Loucy (cell line): ENCODE measurements around the gene PPP1R12B.
"Not testable (repeated sequence)": the region's sequence is repeated elsewhere in the genome, so short reads cannot be mapped to it uniquely, and the experiment has no call there.

Experiments
- H2AFZ ChIP-seq: fragments of 200-600 bp; sonication (generic); 2 replicates; pipeline ENCODE4 v1.6.0; 2016; ENCODE audit warnings: antibody characterized with exemption, mild to moderate bottlenecking, low read length, moderate library complexity
- H3F3A ChIP-seq: fragments of 200-600 bp; 2 replicates; pipeline ENCODE4 v1.6.0; 2016; ENCODE audit warnings: antibody characterized with exemption, low read depth, mild to moderate bottlenecking
- H3K27me3 ChIP-seq: fragments of 200-600 bp; sonication (generic); 2 replicates; pipeline ENCODE4 v1.6.1; 2014; ENCODE audit warnings: low read length, mild to moderate bottlenecking; ENCODE audit not compliant: insufficient read depth, poor library complexity, severe bottlenecking
- H3K36me3 ChIP-seq: fragments of 200-600 bp; sonication (generic); 2 replicates; pipeline ENCODE4 v1.6.1; 2016; ENCODE audit warnings: low read length; ENCODE audit not compliant: insufficient read depth
- H3K4me1 ChIP-seq: fragments of 200-600 bp; sonication (generic); 2 replicates; pipeline ENCODE4 v1.5.1; 2014; ENCODE audit warnings: low read length, mild to moderate bottlenecking; ENCODE audit not compliant: insufficient read depth, poor library complexity, severe bottlenecking
- H3K4me2 ChIP-seq: fragments of 200-600 bp; sonication (generic); 2 replicates; pipeline ENCODE4 v1.6.0; 2014; ENCODE audit warnings: antibody characterized with exemption, low read length, low read depth, mild to moderate bottlenecking; ENCODE audit not compliant: poor library complexity, severe bottlenecking
- H3K4me3 ChIP-seq: fragments of 200-600 bp; sonication (generic); 2 replicates; pipeline ENCODE4 v1.5.1; 2014; ENCODE audit warnings: low read length, mild to moderate bottlenecking, mixed read lengths; ENCODE audit not compliant: poor library complexity, severe bottlenecking
- H3K79me2 ChIP-seq: fragments of 200-600 bp; sonication (generic); 2 replicates; pipeline ENCODE4 v1.6.1; 2014; ENCODE audit warnings: low read length; ENCODE audit not compliant: insufficient read depth
- H3K9ac ChIP-seq: fragments of 200-600 bp; sonication (generic); 2 replicates; pipeline ENCODE4 v1.6.0; 2014; ENCODE audit warnings: mild to moderate bottlenecking, low read depth, low read length, moderate library complexity; ENCODE audit not compliant: poor library complexity, severe bottlenecking
- H3K9me2 ChIP-seq: fragments of 200-600 bp; sonication (generic); replicated peaks from 2 replicates; pipeline ENCODE4 v1.6.1; 2016; ENCODE audit warnings: low read depth, low read length, mixed read lengths
- H3K9me3 ChIP-seq: fragments of 200-600 bp; sonication (generic); 2 replicates; pipeline ENCODE4 v1.6.1; 2014; ENCODE audit warnings: mild to moderate bottlenecking, antibody characterized with exemption, low read length, low read depth; ENCODE audit not compliant: insufficient read depth
- H4K20me1 ChIP-seq: fragments of 200-600 bp; sonication (generic); 2 replicates; pipeline ENCODE4 v1.6.0; 2014; ENCODE audit warnings: antibody characterized with exemption, low read length, mild to moderate bottlenecking; ENCODE audit not compliant: insufficient read depth, poor library complexity, severe bottlenecking
- EZH2phosphoT487 ChIP-seq: fragments of 200-600 bp; IDR thresholded peaks from 2 replicates; pipeline ENCODE4 v1.6.1; 2018; ENCODE audit warnings: antibody characterized with exemption, mild to moderate bottlenecking, moderate library complexity, borderline replicate concordance
- TF ChIP-seq, protein P1 (sequence below): fragments of 200-600 bp; sonication (generic); conservative IDR thresholded peaks from 2 replicates; pipeline ENCODE4 v1.5.1; 2014; ENCODE audit warnings: mild to moderate bottlenecking, antibody characterized with exemption, low read length

Gene PPP1R12B

DNA sequence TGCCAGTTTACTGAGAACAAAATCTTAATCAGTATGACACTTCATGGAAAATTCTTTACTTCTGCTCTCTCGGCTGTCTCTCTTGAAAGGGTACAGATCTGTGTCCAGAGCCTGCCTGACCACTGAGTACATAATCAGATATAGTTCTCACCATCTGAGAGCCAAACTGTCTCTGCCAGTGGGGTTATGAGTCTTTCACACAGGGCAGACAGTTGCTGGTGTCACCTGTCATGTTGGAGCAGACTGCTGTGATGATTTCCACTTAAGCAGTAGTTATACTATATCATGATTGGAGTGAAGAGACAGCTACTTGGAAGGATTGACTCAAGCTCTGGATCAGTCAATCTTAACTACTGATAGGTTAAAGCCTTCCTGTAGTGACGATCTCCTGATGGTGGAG is 58.9 kb downstream of the PPP1R12B start:
- H3K27me3 ChIP-seq, H2AFZ ChIP-seq, H3K4me1 ChIP-seq, H3K36me3 ChIP-seq, H3K9me2 ChIP-seq, H4K20me1 ChIP-seq, H3K79me2 ChIP-seq, H3K4me3 ChIP-seq, H3K9me3 ChIP-seq, H3F3A ChIP-seq, H3K4me2 ChIP-seq, H3K9ac ChIP-seq: not testable (repeated sequence)

DNA sequence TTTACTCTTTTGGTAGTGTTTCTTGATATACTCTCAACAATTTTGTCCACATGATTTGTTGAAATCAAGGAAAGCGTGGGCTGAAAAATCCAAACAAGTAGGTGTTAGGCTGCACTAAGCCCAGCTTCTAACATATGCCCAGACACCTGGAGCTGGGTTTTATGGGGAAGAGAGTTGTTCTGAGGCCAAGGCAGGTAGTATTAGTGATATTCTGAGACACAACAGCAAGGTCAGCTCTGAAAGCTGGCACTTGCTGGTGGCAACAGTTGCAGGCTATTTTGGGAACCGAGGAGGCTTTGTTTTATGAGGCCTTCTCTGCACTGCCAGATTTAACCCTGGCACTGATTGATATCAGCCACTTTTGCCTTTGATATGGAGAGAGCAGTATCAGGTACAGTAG is 61.8 kb downstream of the PPP1R12B start:
- not testable (repeated sequence) for H4K20me1 ChIP-seq, H3K27me3 ChIP-seq, H3K9me3 ChIP-seq, H2AFZ ChIP-seq, H3K4me3 ChIP-seq, H3K4me1 ChIP-seq, H3K36me3 ChIP-seq, H3K79me2 ChIP-seq, H3F3A ChIP-seq, H3K4me2 ChIP-seq, H3K9ac ChIP-seq, H3K9me2 ChIP-seq

DNA sequence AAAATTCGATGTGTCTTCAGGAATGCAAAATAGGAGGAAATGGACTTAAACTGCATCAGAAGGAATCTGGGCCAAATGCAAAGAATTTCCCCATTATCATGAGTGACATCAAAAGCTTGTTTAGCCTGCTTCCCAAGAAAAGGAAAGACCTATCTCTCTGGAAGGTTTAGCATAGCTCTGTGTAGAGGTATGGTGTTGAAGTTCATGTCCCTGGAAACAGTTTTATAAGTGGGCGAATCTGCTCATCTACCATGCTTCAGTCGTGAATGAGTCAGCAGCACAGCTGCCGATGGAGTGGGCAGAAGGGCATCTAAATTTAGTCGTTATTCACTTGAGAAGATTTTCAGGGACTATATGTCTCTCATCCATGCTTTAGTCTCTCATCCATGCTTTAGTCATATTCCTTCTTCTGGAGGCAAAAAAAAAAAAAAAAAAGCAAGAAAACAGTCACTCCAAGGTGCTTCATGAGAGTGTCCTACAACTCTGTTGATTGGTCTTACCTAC is 62.4 kb downstream of the PPP1R12B start:
- H3K9ac ChIP-seq, H3K79me2 ChIP-seq, H3K9me2 ChIP-seq, H2AFZ ChIP-seq, H3K27me3 ChIP-seq, H3K36me3 ChIP-seq, H3F3A ChIP-seq, H3K4me3 ChIP-seq, H3K9me3 ChIP-seq, H4K20me1 ChIP-seq, H3K4me1 ChIP-seq, H3K4me2 ChIP-seq: not testable (repeated sequence)

DNA sequence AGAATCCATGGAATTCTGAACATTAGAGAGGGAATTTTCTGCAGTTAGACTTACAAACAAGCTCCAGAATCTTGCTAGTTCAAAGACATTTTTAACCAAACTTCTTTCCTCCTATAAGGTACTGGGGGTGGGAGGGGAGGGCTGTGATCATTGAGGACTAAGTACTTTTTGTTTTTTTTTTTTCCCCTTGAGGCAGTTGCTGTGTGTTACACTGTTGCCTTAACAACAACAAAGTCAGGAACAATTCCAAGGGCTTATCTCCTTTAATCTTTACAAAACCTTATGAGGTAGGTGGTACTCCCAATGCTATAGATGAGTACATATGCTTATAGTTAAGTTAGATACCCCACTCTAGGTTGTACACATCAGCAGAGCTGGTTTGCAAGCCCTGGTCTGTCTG is 62.9 kb downstream of the PPP1R12B start:
- TF ChIP-seq EZH2phosphoT487 = no peak
- TF ChIP-seq, protein P1, sequence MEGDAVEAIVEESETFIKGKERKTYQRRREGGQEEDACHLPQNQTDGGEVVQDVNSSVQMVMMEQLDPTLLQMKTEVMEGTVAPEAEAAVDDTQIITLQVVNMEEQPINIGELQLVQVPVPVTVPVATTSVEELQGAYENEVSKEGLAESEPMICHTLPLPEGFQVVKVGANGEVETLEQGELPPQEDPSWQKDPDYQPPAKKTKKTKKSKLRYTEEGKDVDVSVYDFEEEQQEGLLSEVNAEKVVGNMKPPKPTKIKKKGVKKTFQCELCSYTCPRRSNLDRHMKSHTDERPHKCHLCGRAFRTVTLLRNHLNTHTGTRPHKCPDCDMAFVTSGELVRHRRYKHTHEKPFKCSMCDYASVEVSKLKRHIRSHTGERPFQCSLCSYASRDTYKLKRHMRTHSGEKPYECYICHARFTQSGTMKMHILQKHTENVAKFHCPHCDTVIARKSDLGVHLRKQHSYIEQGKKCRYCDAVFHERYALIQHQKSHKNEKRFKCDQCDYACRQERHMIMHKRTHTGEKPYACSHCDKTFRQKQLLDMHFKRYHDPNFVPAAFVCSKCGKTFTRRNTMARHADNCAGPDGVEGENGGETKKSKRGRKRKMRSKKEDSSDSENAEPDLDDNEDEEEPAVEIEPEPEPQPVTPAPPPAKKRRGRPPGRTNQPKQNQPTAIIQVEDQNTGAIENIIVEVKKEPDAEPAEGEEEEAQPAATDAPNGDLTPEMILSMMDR = no peak
- H3K9me2 ChIP-seq = no peaks in the 10 kb centered on the region
- H3K9ac ChIP-seq = no peak overlapping the region
- no peaks in the 10 kb centered on the region for H3K36me3 ChIP-seq
- no peak overlapping the region for H3K4me3 ChIP-seq
- no peaks in the 10 kb centered on the region for H3K27me3 ChIP-seq
- no peak overlapping the region for H3K4me2 ChIP-seq
- no peaks in the 10 kb centered on the region for H4K20me1 ChIP-seq
- H2AFZ ChIP-seq = no peak overlapping the region
- no peaks in the 10 kb centered on the region for H3K4me1 ChIP-seq
- no peaks in the 10 kb centered on the region for H3F3A ChIP-seq
- no peaks in the 10 kb centered on the region for H3K9me3 ChIP-seq
- H3K79me2 ChIP-seq = no peaks in the 10 kb centered on the region

DNA sequence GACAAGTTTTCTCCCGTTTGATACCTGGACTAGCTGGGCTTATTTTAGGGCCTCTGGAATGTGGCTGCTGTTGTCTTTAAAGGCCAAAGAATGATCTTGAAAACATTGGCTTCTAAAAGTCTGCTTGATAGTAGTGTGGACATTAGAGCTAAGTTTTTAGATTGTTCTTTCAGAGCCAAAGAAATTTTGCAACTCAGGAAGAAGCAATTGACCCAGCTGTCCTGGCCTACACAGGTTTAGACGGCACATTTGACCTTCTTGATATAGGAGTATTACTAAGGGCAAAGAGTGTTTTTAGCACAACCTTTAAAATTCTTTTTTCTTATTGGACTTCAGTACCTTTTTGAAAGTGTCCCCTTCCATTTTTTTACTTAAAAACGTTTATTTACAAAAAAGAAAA is 63.9 kb downstream of the PPP1R12B start:
- H3K4me2 ChIP-seq = not testable (repeated sequence)

More for the DNA sequence above, 63.9 kb downstream of the PPP1R12B start:
- not testable (repeated sequence) for H3K36me3 ChIP-seq, H2AFZ ChIP-seq, H3F3A ChIP-seq, H3K4me1 ChIP-seq, H3K79me2 ChIP-seq, H3K4me3 ChIP-seq, H3K9me2 ChIP-seq, H3K9me3 ChIP-seq, H3K9ac ChIP-seq, H3K27me3 ChIP-seq, H4K20me1 ChIP-seq
